Subcutaneous abdominal adipose tissue (tissue), 5 donors: Measurements from ENCODE around the gene PRIM2.
"Not testable (repeated sequence)": the region's sequence is repeated elsewhere in the genome, so short reads cannot be mapped to it uniquely, and the experiment has no call there.

Source experiments
- H3K27ac ChIP-seq: one replicate; pipeline ENCODE4 v1.7.0; 2013; ENCODE audit warnings: low read depth, mild to moderate bottlenecking, inconsistent platforms, low read length, moderate library complexity
- H3K27me3 ChIP-seq, 5 donors: one replicate each; pipeline ENCODE4 v1.7.0; 2013; ENCODE audit warnings: low read length in 5 of 5, inconsistent platforms in 1 of 5; ENCODE audit not compliant: control insufficient read depth in 5 of 5, insufficient read depth in 4 of 5
- H3K36me3 ChIP-seq, 5 donors: one replicate each; pipeline ENCODE4 v1.7.0; 2013; ENCODE audit warnings: low read length in 5 of 5; ENCODE audit not compliant: control insufficient read depth in 5 of 5, insufficient read depth in 5 of 5
- H3K4me1 ChIP-seq, 5 donors: one replicate each; pipeline ENCODE4 v1.7.0; 2013; ENCODE audit warnings: low read length in 5 of 5, mild to moderate bottlenecking in 3 of 5, moderate library complexity in 1 of 5; ENCODE audit not compliant: control insufficient read depth in 5 of 5, insufficient read depth in 5 of 5
- H3K4me3 ChIP-seq, 5 donors: one replicate each; pipeline ENCODE4 v1.7.0; 2013; ENCODE audit warnings: low read length in 5 of 5, low read depth in 1 of 5
- H3K9ac ChIP-seq, 5 donors: one replicate each; pipeline ENCODE4 v1.7.0; 2013; ENCODE audit warnings: low read length in 5 of 5, mild to moderate bottlenecking in 4 of 5, moderate library complexity in 3 of 5
- H3K9me3 ChIP-seq, 5 donors: one replicate each; pipeline ENCODE4 v1.7.0; 2013; ENCODE audit warnings: low read length in 5 of 5; ENCODE audit not compliant: control insufficient read depth in 5 of 5
- donor health status: healthy.
- donor health status: healthy.
- donor health status: healthy.
- donor health status: healthy.
- donor health status: healthy.

Gene PRIM2

GRCh38 chr6:57315851-57316250, 1.6 kb upstream of the PRIM2 start:
- Histone ChIP-seq H3K4me1 (peaks cover 3 to 20% (median 14%) of the 10 kb centered on the region in 5 donors), H3K27ac (no peak overlapping the region), H3K36me3 (peaks cover 4 to 13% (median 10%) of the 10 kb centered on the region in 5 donors), H3K4me3 (no peak overlapping the region), H3K9ac (no peak overlapping the region), H3K9me3 (no peaks in the 10 kb centered on the region), H3K27me3 (no peaks in the 10 kb centered on the region)

DNA sequence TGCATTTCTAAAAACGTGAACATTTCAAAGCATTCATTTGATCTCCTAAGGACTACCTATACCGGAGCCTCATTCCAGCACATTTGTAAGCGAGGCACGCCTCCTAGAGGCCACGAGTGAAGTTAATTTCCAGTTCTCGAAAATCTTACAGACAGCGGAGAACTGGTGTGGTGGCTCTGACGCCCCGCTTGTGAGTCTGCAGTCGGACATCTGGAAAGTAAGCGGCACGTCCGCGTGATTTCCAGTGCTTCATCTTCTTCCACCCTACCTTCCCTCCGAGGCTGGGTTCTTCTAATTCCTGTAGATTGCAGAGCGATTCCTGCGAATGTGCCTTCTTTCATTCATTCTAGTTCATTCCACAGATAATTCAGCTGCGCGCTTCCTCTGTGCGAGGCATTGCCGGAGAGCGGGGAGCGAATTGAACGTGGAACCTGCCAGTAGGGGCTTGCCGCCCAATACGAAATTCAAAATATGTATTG, 810 bp upstream of the PRIM2 start:
- Histone ChIP-seq H3K27ac (peak overlapping the region; percentile 67), H3K9ac (peak overlapping the region; percentile 53 to 79 (median 74)), H3K4me1 (peaks cover 3 to 20% (median 14%) of the 10 kb centered on the region in 5 donors), H3K9me3 (no peaks in the 10 kb centered on the region), H3K4me3 (peak overlapping the region; percentile 69 to 93 (median 87)), H3K36me3 (peaks cover 5 to 20% (median 16%) of the 10 kb centered on the region in 5 donors), H3K27me3 (no peaks in the 10 kb centered on the region)

GRCh38 chr6:57324538-57324937, 7.1 kb downstream of the PRIM2 start:
- no peaks in the 10 kb centered on the region for H3K27me3 ChIP-seq
- no peaks in the 10 kb centered on the region for H3K4me1 ChIP-seq
- peaks cover 0 to 4% (median 0%) of the 10 kb centered on the region in 5 donors for H3K9me3 ChIP-seq
- no peak overlapping the region for H3K4me3 ChIP-seq
- H3K36me3 ChIP-seq: peaks cover 30 to 63% (median 43%) of the 10 kb centered on the region in 5 donors
- no peak overlapping the region for H3K9ac ChIP-seq
- H3K27ac ChIP-seq: no peak overlapping the region

DNA sequence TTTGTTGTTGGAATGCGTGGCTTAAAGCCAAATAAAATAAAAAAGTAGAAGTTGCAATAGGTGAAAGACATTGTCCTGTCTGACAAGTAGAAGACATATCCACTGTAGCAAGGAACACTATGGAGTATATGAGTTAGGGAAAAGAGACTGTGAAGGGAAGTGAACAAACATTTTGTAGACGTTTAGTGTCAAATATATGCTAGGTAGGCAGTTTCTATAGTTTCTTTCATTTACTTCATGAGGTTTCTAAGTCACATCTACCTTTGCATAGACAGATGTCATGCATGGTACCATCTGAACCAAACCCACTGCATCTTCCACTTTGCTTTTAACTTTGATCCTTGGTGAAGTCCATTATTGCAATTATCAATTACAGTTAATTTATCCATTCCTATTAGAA, 9.9 kb downstream of the PRIM2 start:
- H3K9ac ChIP-seq: no peak overlapping the region
- no peak overlapping the region for H3K4me3 ChIP-seq
- H3K36me3 ChIP-seq: peaks cover 23 to 45% (median 25%) of the 10 kb centered on the region in 5 donors
- no peaks in the 10 kb centered on the region for H3K4me1 ChIP-seq
- H3K27ac ChIP-seq: no peak overlapping the region
- H3K27me3 ChIP-seq: no peaks in the 10 kb centered on the region
- peaks cover 0 to 14% (median 4%) of the 10 kb centered on the region in 5 donors for H3K9me3 ChIP-seq

GRCh38 chr6:57328074-57328473, 10.6 kb downstream of the PRIM2 start:
- H3K36me3 ChIP-seq: peaks cover 22 to 40% (median 25%) of the 10 kb centered on the region in 5 donors

GRCh38 chr6:57329933-57330332, 12.5 kb downstream of the PRIM2 start:
- Histone ChIP-seq H3K9ac (no peak overlapping the region), H3K36me3 (peaks cover 22 to 41% (median 25%) of the 10 kb centered on the region in 5 donors), H3K4me1 (no peaks in the 10 kb centered on the region), H3K4me3 (no peak overlapping the region), H3K27me3 (no peaks in the 10 kb centered on the region), H3K27ac (no peak overlapping the region), H3K9me3 (peaks cover 0 to 14% (median 4%) of the 10 kb centered on the region in 5 donors)

More at GRCh38 chr6:57328074-57328473, 10.6 kb downstream of the PRIM2 start:
- H3K4me3 ChIP-seq: no peak overlapping the region
- H3K27ac ChIP-seq: no peak overlapping the region
- no peaks in the 10 kb centered on the region for H3K4me1 ChIP-seq
- H3K9me3 ChIP-seq: peaks cover 0 to 14% (median 4%) of the 10 kb centered on the region in 5 donors
- H3K27me3 ChIP-seq: no peaks in the 10 kb centered on the region
- H3K9ac ChIP-seq: no peak overlapping the region

GRCh38 chr6:57342148-57342669, 24.8 kb downstream of the PRIM2 start:
- Histone ChIP-seq H3K27ac (no peak overlapping the region), H3K36me3 (no peaks in the 10 kb centered on the region), H3K27me3 (no peaks in the 10 kb centered on the region), H3K4me3 (no peak overlapping the region), H3K9me3 (no peaks in the 10 kb centered on the region), H3K9ac (no peak overlapping the region), H3K4me1 (no peaks in the 10 kb centered on the region)

- H3K9ac ChIP-seq, H3K4me3 ChIP-seq, H3K27ac ChIP-seq, H3K27me3 ChIP-seq, H3K36me3 ChIP-seq, H3K9me3 ChIP-seq, H3K4me1 ChIP-seq: not testable (repeated sequence)
Measured at GRCh38 chr6:57343342-57343741, 25.9 kb downstream of the PRIM2 start.

DNA sequence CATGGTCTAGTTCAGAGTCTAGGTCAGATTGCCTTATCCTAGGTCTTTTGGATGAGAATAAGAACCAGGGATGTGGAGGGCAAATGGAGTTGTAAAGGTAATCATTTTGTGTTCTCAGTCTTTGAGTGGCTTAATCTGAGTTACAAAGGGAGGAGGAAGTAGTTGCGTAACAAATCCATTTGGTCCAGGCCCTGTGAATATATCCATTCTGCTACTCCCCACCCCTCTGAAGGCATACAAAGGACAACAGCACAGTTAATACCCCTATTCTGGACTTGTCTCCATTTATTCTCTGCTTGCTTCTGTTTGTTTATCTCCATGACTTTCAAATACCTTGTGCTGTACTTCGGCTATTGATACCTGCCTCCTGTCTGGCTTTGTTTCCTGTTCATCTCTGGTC, 29.3 kb downstream of the PRIM2 start:
- H3K36me3 ChIP-seq, H3K27ac ChIP-seq, H3K4me3 ChIP-seq, H3K9ac ChIP-seq, H3K4me1 ChIP-seq, H3K9me3 ChIP-seq, H3K27me3 ChIP-seq: not testable (repeated sequence)

DNA sequence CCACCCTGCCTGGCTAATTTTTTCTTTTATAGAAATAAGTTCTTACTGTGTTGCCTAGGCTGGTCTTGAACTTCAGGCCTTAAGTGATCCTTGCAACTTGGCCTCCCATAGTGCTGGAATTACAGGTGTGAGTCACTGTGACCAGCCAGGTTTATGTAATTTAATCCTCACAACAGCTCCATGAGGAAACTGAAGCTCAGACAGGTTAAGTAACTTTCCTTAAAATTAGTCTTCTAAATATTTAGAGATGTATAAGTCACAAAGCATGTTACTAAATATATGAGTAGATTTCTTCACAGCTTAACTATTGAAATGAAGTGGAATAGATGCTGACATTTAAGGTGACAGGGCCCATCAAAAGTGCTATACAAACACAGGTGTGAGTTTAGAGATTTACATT, 30.2 kb downstream of the PRIM2 start:
- H3K9me3 ChIP-seq, H3K4me1 ChIP-seq, H3K4me3 ChIP-seq: not testable (repeated sequence)

More for the DNA sequence above, 30.2 kb downstream of the PRIM2 start:
- H3K36me3 ChIP-seq, H3K27ac ChIP-seq, H3K9ac ChIP-seq, H3K27me3 ChIP-seq: not testable (repeated sequence)
